ENCODE data around the gene SLC6A4.

Gene SLC6A4

DNA sequence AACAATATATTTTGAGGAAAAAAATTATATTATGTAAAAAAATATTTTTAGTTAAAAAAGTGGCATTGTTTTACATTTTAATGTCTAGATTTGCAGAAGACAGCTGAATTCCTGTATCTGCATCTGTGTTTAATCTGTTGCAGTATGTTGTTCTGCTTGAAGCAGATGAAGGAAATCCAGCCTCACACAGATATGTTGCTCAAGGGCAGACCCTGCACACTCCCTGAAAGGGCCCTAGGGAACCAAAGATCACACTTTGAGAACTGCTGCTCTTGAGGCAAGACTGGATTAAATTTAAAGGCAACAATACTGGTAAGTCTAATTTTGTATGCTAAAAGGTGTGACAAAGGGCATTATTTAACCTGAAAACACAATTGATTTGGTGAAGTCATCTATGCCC, 16.4 kb upstream of the SLC6A4 start:
- no peak for DNase-seq (ENCODE audit: low read depth, low spot score)
- in situ Hi-C loops (cut with HindIII; ENCODE audit: low sequenced_read_pairs) = no loop called here
- H3K4me3 ChIP-seq (ENCODE audit: low read depth, low read length) = no peak overlapping the region
- TF ChIP-seq, protein P1, sequence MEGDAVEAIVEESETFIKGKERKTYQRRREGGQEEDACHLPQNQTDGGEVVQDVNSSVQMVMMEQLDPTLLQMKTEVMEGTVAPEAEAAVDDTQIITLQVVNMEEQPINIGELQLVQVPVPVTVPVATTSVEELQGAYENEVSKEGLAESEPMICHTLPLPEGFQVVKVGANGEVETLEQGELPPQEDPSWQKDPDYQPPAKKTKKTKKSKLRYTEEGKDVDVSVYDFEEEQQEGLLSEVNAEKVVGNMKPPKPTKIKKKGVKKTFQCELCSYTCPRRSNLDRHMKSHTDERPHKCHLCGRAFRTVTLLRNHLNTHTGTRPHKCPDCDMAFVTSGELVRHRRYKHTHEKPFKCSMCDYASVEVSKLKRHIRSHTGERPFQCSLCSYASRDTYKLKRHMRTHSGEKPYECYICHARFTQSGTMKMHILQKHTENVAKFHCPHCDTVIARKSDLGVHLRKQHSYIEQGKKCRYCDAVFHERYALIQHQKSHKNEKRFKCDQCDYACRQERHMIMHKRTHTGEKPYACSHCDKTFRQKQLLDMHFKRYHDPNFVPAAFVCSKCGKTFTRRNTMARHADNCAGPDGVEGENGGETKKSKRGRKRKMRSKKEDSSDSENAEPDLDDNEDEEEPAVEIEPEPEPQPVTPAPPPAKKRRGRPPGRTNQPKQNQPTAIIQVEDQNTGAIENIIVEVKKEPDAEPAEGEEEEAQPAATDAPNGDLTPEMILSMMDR (IDR thresholded peaks at IDR 0.05; ENCODE audit: low read depth, low read length) = no peak

DNA sequence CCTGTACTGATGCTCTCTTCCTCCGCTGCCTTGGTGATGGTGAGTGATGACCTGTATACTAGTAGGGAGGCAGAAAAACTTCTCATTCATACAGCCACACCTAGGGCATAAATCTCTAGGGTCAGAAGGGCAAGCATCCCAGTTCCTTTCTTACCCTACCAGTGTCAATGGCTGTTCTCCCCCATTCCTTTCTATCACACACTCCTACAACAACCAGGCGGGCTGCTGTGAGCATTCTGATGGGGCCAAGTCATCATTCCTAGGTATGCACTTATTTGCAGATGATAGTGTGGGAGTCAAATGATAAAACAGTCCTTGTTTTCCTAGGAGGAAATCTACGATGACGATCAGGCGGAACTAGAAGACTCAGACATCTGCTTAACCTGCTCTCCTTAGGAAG, 14.0 kb upstream of the SLC6A4 start:
- H3K4me3 ChIP-seq (ENCODE audit: low read depth, low read length) = no peak overlapping the region
- TF ChIP-seq, protein P1 (IDR thresholded peaks at IDR 0.05; ENCODE audit: low read depth, low read length) = no peak
- in situ Hi-C loops (cut with HindIII; ENCODE audit: low sequenced_read_pairs) = no loop called here
- DNase-seq (ENCODE audit: low read depth, low spot score) = no peak

DNA sequence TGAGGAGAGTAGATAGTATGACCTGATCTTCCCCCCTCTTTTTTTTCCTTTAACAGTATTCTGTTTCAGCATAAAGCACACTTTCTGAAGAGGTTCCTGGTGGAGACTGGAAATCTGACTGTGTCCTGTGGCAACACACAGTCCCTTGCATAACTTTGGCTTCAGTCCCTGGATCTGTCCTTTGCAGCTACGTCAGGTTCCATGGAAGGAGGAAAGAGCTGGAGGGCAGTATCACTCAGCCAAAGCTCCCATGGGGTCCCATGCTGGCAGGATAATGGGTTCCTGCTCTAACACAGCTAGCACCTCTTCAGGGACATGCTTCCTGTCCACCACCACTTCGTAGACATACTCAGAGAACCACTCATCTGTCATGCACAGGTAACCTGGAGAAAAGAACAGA, 13.3 kb upstream of the SLC6A4 start:
- DNase-seq (ENCODE audit: low read depth, low spot score) = no peak
- no peak overlapping the region for H3K4me3 ChIP-seq (ENCODE audit: low read depth, low read length)
- in situ Hi-C loops (cut with HindIII; ENCODE audit: low sequenced_read_pairs) = no loop called here
- TF ChIP-seq, protein P1 (IDR thresholded peaks at IDR 0.05; ENCODE audit: low read depth, low read length) = no peak

DNA sequence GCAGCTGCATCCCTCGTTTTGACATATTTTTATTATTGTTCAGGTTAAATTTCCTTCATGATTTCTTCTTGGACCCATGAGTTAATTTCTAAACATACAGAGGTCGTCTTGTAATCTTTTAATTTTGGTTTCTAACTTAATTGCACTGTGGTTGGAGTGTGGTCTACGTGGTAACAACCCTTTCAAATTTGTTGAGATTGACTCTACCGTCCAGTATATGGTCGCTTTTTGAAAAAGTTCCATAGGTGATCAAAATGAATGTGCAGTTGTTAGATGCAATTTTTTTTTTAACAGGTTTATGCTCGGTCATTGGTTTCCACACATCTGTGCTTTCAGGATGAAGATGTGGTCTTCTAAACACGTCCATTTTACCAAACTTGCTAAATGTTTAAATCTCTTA, 11.0 kb upstream of the SLC6A4 start:
- TF ChIP-seq, protein P1 (IDR thresholded peaks at IDR 0.05; ENCODE audit: low read depth, low read length) = no peak
- DNase-seq (ENCODE audit: low read depth, low spot score) = no peak
- no peak overlapping the region for H3K4me3 ChIP-seq (ENCODE audit: low read depth, low read length)
- in situ Hi-C loops (cut with HindIII; ENCODE audit: low sequenced_read_pairs) = no loop called here

DNA sequence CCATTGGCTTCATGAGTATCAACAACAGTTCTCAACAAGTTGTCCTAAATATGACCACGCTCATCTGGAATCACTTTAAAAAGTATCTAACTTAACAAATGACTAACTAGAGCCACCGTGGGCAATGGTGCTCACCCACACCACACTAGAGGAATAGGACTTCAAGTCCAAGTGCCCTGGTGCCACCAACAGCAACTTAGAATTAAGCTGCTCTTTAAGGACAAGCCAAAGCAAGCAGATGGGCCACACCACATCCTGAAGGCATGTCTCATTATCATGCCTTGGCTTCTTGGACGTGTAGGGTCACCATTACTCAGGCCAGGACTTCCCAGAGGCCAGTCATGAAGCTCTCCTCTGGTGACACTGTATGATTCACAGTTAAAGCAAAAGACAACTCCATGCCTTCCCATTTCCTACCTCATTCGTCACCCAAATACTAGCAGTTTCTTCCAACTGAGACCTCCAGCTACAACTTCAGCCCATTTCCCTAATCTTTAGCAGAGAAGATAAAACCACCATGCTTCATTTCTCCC, 9.4 kb upstream of the SLC6A4 start:
- DNase-seq (ENCODE audit: low read depth, low spot score) = peak; percentile 42
- no peak overlapping the region for H3K4me3 ChIP-seq (ENCODE audit: low read depth, low read length)
- in situ Hi-C loops (cut with HindIII; ENCODE audit: low sequenced_read_pairs) = no loop called here
- TF ChIP-seq, protein P1 (IDR thresholded peaks at IDR 0.05; ENCODE audit: low read depth, low read length) = no peak

DNA sequence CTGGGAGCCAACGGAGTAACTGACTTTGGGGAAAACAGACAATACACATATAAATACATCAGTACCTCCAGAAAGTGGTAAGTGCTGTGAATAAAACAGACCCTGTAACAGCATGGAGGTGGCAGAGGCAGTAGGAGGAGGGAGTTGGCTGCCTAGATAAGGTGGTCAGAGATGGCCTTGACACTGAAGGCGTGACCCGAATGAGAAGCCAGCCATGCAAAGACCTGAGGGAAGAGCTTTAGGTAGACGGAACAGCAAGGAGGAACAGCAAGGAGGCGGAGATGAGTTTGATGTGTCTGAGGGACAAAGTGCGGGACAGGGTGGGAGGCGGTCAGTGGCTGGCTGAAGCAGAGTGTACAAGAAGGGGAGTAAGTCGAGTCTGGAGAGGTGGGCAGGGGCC, 8.1 kb upstream of the SLC6A4 start:
- no peak for DNase-seq (ENCODE audit: low read depth, low spot score)
- no peak overlapping the region for H3K4me3 ChIP-seq (ENCODE audit: low read depth, low read length)
- in situ Hi-C loops (cut with HindIII; ENCODE audit: low sequenced_read_pairs) = no loop called here
- TF ChIP-seq, protein P1 (IDR thresholded peaks at IDR 0.05; ENCODE audit: low read depth, low read length) = no peak

DNA sequence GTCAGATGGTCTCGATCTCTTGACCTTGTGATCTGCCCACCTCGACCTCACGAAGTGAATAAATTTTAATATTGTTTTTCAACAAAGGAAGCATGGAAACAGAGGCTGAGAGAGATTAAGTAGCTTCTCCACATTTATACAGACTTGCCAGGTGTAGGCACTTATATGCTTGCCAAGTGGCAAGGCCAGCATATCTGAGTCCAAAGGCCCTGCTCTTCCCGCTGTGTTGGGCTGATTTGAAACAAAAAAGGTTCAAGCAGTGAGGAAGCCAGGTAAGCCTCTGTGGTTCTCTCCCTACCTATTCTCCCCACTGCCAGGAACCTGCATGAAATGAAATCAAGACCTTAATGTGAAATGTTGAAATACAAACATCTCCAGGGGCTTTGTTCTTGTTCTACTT, 7.5 kb upstream of the SLC6A4 start:
- H3K4me3 ChIP-seq (ENCODE audit: low read depth, low read length) = no peak overlapping the region
- no peak for DNase-seq (ENCODE audit: low read depth, low spot score)
- TF ChIP-seq, protein P1 (IDR thresholded peaks at IDR 0.05; ENCODE audit: low read depth, low read length) = no peak
- in situ Hi-C loops (cut with HindIII; ENCODE audit: low sequenced_read_pairs) = no loop called here
